RCC 7860 (cell line): ENCODE data around the gene TAF11L10.
"Not testable (repeated sequence)": the region's sequence is repeated elsewhere in the genome, so short reads cannot be mapped to it uniquely, and the experiment has no call there.

Source experiments
- DNase-seq: peaks from one replicate; pipeline ENCODE4 v3.0.0-alpha.2; 2015; ENCODE audit warnings: low spot score
- FAIRE-seq: peaks from 2 replicates; lab custom pipeline; 2012; peaks lifted over from hg19 to GRCh38; lab: Jason Lieb, UNC

TAF11L10 gene

DNA sequence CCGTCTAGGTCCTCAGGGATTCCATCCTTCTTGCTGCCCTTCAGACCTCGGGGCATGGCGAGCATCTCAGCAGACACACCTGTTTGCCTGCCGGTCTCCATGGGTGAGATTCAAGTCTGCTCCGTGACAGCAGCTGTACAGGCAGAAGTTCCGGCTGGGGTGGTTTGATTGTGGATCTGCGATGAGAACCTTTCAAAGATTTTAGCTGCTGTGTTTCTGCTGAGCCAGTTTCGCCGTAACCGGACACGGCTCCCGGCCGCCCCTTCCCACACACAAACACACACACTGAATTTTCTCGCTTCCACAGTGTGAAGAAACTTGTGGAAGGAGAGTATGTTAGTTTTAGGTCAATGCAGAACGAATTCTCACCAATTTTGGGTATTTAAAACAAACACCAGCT is at the start of gene TAF11L10:
TAF11L10 (minus strand) TSS at position 101 of the 400 bp plus-strand sequence.
- not testable (repeated sequence) for FAIRE-seq

DNA sequence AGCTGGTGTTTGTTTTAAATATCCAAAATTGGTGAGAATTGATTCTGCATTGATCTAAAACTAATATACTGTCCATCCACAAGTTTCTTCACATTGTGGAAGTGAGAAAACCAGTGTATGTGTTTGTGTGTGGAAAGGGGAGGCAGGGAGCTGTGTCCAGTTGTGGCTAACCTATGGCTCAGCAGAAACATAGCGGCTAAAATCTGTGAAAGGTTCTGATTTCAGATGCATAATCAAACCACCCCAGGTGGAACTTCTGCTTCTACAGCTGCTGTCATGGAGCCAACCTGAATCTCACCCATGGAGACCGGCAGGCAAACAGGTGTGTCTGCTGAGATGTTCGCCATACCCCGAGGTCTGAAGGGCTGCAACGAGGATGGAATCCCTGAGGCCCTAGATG is 36.5 kb upstream of the TAF11L10 start, which contains the start of gene TAF11L14:
TAF11L14 (plus strand) TSS at position 301 of the 400 bp plus-strand sequence.
- no peak for FAIRE-seq

More for the DNA sequence above, at the start of gene TAF11L10:
- DNase-seq: not testable (repeated sequence)

GRCh38 chr5:17631788-17632187 is 34.2 kb upstream of the TAF11L10 start, which contains the start of gene TAF11L13:
Gene TAF11L13 (plus strand): TSS chr5:17632088.
- FAIRE-seq, DNase-seq: not testable (repeated sequence)

More for the DNA sequence above, 36.5 kb upstream of the TAF11L10 start, which contains the start of gene TAF11L14:
- DNase-seq: no peak

DNA sequence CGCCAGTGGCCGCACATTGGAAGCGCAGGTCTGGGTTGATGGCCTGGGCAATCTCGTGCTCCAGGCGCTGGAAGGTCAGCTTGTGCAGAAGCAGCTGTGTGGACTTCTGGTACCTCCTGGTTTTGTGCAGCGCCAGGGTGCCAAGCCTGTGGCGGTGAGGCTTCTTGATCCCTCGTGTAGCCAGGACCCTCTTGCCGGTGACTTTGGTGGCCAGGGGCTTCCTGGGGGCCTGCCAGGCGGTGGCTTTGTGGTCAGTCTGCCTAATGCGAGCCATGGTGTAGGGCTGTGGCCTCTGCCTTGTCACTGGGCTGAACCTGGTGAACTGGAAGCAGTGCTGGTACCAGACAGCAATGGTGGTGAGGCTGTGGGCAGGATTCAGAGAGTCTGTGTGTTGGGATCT is 28.1 kb upstream of the TAF11L10 start:
- no peak for DNase-seq
- FAIRE-seq: no peak

- DNase-seq (no peak), FAIRE-seq (no peak)
Observed at GRCh38 chr5:17620627-17621026, 23.0 kb upstream of the TAF11L10 start.

DNA sequence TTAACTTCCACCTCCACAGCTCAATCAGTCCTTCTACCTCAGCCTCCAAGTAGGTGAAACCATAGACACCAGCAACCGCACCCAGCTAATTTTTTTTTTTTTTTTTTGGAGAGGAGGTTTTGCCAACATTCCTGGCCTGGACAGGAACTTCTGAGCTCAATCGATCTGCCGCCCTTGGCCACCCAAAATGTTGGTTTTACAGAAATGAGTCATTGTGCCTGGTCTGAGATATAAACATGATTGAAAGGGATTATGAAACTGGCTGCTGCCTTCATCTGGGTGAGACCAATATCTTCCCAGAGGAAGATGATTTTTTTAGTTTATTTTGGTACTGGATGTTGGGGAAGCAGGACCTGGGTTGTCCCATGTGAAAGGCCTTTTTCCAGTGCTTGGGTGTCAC is 21.7 kb upstream of the TAF11L10 start:
- FAIRE-seq (no peak), DNase-seq (no peak)

DNA sequence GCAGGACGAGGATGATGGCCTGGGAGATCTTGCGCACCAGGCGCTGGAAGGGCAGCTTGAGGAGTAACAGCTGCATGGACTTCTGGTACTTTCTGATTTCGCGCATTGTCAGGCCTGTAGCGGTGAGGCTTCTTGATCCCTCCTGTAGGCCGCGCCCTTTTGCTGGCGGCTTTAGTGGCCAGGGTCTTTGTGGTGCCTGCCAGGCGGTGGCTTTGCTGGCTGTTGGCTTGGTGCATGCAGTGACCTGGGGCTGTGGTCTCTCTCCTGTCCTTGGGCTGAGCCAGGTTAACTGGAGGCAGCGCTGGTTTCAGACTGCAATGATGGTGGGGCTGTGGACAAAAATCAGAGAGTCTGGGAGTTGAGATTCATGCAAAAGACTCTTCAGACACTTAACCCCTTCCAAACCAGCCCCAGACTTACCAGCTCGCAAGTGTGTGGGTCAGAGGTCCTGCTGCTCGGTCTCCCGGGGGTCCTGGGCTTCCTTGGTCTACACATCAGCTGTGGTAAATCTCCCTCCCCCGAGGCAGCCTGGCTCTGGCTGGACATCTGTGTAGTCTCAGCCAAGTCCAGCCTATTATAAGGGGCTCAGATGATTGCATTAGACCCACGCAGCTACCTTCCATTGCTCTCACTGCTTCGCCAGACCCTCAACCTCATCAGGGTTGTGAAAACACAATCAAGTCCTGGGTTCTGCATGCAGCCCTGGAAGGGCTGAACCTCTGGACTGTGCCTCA is 17.4 kb upstream of the TAF11L10 start:
- FAIRE-seq: no peak

DNA sequence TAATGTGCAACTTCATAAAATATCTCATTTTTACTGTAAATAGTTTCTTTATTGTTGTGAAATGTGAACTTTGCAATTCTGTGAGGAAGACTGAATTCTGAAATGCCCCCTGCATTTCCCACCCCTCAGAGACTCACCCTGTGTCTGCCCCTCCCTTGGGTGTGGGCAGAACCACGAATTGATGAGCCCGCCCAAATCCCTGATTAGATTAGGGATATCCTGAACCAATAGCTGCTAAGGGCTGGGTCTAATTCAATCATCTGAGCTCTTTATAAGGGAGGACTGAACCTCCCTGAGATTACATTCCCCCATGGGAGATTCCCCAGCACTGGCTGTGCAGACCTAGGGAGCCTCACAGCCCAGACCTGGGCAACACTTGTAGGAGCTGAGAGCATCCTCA is 12.5 kb upstream of the TAF11L10 start, which contains the start of gene TAF11L12:
TAF11L12 (plus strand) TSS at position 301 of the 400 bp plus-strand sequence.
- not testable (repeated sequence) for DNase-seq, FAIRE-seq

More for the DNA sequence above, 17.4 kb upstream of the TAF11L10 start:
- no peak for DNase-seq

- not testable (repeated sequence) for FAIRE-seq
Observed at GRCh38 chr5:17607461-17607860, 9.8 kb upstream of the TAF11L10 start.

GRCh38 chr5:17604951-17605350 is 7.3 kb upstream of the TAF11L10 start:
- DNase-seq: no peak
- FAIRE-seq: no peak

More at GRCh38 chr5:17607461-17607860, 9.8 kb upstream of the TAF11L10 start:
- DNase-seq: not testable (repeated sequence)

GRCh38 chr5:17603880-17604279 is 6.3 kb upstream of the TAF11L10 start, which contains the start of gene TAF11L11:
Gene TAF11L11 (plus strand): TSS chr5:17604183.
- FAIRE-seq: not testable (repeated sequence)

GRCh38 chr5:17594255-17594654 is 3.4 kb downstream of the TAF11L10 start, which contains the start of gene TAF11L9:
Gene TAF11L9 (minus strand): TSS chr5:17594394.
- FAIRE-seq, DNase-seq: not testable (repeated sequence)

More at GRCh38 chr5:17603880-17604279, 6.3 kb upstream of the TAF11L10 start, which contains the start of gene TAF11L11:
- DNase-seq: not testable (repeated sequence)

GRCh38 chr5:17590860-17591259 is 6.8 kb downstream of the TAF11L10 start, which contains the start of gene TAF11L8:
Gene TAF11L8 (minus strand): TSS chr5:17590960.
- not testable (repeated sequence) for FAIRE-seq, DNase-seq

DNA sequence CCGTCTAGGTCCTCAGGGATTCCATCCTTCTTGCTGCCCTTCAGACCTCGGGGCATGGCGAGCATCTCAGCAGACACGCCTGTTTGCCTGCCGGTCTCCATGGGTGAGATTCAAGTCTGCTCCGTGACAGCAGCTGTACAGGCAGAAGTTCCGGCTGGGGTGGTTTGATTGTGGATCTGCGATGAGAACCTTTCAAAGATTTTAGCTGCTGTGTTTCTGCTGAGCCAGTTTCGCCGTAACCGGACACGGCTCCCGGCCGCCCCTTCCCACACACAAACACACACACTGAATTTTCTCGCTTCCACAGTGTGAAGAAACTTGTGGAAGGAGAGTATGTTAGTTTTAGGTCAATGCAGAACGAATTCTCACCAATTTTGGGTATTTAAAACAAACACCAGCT is 12.0 kb downstream of the TAF11L10 start, which contains the start of gene TAF11L7:
TAF11L7 (minus strand) TSS at position 101 of the 400 bp plus-strand sequence.
- FAIRE-seq, DNase-seq: not testable (repeated sequence)
